Cardiac septum (tissue), 1 donor: ENCODE data around the gene RFTN2. TPM values are rescaled to one million over a fixed set of nuclear protein-coding genes. Genes with fewer than 3 reads are reported as not detected.
"Not testable (repeated sequence)": the region's sequence is repeated elsewhere in the genome, so short reads cannot be mapped to it uniquely, and the experiment has no call there.

Source experiments
- DNase-seq: peaks from one replicate; pipeline ENCODE4 v3.0.0-alpha.2; 2020; ENCODE audit warnings: low spot score
- intact Hi-C: fragments of 100-400 bp; cut with DNase I; formaldehyde crosslinking; loops from one replicate; pipeline ENCODE4 v1.14.0; 2022
- total RNA-seq: library from RNA; stranded (reverse); fragmentation: NEBNext Ultra II Directional; extraction: Animal tissue kit (Norgen Biotek cat#: 25700); gene quantifications from one replicate; pipeline ENCODE4 v1.2.1, GENCODE V29; 2021
- donor health status: DM: no; HTN: no; CAD: no.

Gene RFTN2
- total RNA-seq, 1 donor from 2014 or later, result 3.5 TPM

GRCh38 chr2:197571627-197572271 is 103.6 kb downstream of the RFTN2 start:
- intact Hi-C loops, result no loop called here
- DNase-seq, result no peak

- no peak for DNase-seq
- intact Hi-C loops, result no loop called here
Measured at GRCh38 chr2:197560146-197560665, 115.2 kb downstream of the RFTN2 start.

GRCh38 chr2:197559681-197560080 is 115.7 kb downstream of the RFTN2 start:
- intact Hi-C loops, result no loop called here

GRCh38 chr2:197558393-197558792 is 117.0 kb downstream of the RFTN2 start:
- intact Hi-C loops, result no loop called here
- no peak for DNase-seq

More at GRCh38 chr2:197559681-197560080, 115.7 kb downstream of the RFTN2 start:
- no peak for DNase-seq

DNA sequence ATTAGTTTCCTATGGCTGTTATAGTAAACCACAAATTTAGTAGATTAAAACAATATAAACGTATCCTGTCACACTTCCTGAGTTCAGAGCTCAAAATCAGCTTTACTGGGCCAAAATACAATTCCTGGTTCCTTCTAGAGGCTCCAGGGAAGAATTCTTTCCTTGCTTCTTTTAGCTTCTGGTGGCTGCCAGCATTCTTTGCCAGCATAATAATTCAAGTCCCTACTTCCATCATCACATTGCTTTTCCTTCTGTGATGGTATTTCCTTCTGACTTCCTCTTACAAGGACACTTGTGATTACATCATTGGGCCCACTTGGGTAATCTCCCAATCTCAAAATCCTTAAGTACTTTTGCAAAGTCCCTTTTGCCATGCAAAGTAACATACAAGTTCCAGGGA is 118.9 kb downstream of the RFTN2 start:
- no peak for DNase-seq
- intact Hi-C loops, result no loop called here

DNA sequence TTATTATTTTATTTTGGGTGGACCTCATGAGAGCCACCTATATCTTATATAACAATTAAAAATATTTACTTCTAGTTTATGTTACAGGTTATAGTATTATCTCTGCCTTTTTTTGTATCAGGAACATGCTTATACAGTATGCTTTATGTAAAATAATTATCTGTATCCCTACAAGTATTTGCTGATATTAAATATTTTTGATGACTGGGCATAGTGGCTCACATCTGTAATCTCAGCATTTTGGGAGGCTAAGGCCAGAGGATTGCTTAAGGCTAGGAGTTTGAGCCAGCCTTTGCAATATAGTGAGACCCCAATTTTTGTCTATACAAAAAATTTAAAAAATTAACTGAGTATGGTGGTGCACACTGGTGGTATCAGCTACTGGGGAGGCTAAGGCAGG is 119.9 kb downstream of the RFTN2 start:
- no peak for DNase-seq
- intact Hi-C loops, result no loop called here

GRCh38 chr2:197551260-197551659 is 124.1 kb downstream of the RFTN2 start:
- DNase-seq, intact Hi-C loops: not testable (repeated sequence)

DNA sequence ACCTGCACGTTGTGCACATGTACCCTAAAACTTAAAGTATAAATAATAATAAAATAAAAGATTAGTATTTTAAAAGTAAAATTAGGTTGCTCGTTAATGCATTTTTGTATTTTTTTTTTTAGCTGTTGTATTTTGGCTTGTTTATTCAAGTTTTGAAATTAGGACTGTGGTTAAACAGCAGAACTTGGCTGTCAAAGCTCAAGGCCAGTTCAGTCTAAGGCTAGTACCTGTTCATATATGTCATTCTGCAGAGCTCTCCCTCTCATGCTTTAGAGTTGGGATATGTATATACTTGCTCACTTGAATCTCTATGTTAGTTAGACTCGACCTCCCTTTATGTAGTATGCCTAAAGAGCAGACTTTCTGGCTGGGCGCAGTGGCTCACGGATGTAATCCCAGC is 126.8 kb downstream of the RFTN2 start:
- intact Hi-C loops, result no loop called here
- DNase-seq, result no peak

- intact Hi-C loops, result no loop called here
- no peak for DNase-seq
Measured at GRCh38 chr2:197547163-197547900, 128.1 kb downstream of the RFTN2 start.

- no peak for DNase-seq
- intact Hi-C loops, result no loop called here
Measured at GRCh38 chr2:197543206-197543605, 132.2 kb downstream of the RFTN2 start.

GRCh38 chr2:197539734-197540133 is 135.7 kb downstream of the RFTN2 start:
- intact Hi-C loops, result no loop called here
- no peak for DNase-seq

DNA sequence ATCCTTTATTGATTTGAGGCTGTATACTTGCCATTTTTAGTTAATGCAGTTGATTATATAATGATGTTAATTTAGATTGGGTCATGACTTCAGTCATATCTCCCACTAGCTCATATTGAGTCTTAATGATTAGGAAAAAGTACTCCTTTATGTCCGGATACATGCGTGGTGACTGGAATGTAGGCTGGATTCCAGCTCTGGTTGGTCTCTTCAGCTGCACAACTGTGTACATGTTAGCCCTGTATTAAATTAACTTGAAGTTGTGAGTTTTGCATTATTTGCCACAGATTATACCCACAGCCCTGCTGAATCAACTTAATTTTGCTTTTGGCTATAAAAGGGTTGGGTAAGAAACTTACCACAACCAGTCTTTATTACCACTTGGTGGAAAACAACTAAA is 137.0 kb downstream of the RFTN2 start:
- intact Hi-C loops, result no loop called here
- DNase-seq, result no peak

Other genes with a start within 250 kb of the RFTN2 start
- 144 TPM for gene SF3B1, start 240.6 kb downstream of the RFTN2 start, total RNA-seq
- gene COQ10B, start 222.0 kb downstream of the RFTN2 start, total RNA-seq, result 38.5 TPM
- 144 TPM for gene HSPD1, start 175.7 kb downstream of the RFTN2 start, total RNA-seq
- 88.3 TPM for gene HSPE1, start 175.2 kb downstream of the RFTN2 start, total RNA-seq
- gene MOB4, start 159.5 kb downstream of the RFTN2 start, total RNA-seq, result 27.3 TPM
- 6.7 TPM for gene MARS2, start 29.8 kb upstream of the RFTN2 start, total RNA-seq
- gene BOLL, start 109.7 kb upstream of the RFTN2 start, total RNA-seq, result not detected
- 82.5 TPM for gene PLCL1, start 129.0 kb upstream of the RFTN2 start, total RNA-seq